ENCODE measurements around the gene CACNB2. TPM values are rescaled to one million over a fixed set of nuclear protein-coding genes. Genes with fewer than 3 reads are reported as not detected.
"Not testable (repeated sequence)": the region's sequence is repeated elsewhere in the genome, so short reads cannot be mapped to it uniquely, and the experiment has no call there.

Gene CACNB2
- total RNA-seq, 1 experiment from 2014 or later, result 3.2 TPM

DNA sequence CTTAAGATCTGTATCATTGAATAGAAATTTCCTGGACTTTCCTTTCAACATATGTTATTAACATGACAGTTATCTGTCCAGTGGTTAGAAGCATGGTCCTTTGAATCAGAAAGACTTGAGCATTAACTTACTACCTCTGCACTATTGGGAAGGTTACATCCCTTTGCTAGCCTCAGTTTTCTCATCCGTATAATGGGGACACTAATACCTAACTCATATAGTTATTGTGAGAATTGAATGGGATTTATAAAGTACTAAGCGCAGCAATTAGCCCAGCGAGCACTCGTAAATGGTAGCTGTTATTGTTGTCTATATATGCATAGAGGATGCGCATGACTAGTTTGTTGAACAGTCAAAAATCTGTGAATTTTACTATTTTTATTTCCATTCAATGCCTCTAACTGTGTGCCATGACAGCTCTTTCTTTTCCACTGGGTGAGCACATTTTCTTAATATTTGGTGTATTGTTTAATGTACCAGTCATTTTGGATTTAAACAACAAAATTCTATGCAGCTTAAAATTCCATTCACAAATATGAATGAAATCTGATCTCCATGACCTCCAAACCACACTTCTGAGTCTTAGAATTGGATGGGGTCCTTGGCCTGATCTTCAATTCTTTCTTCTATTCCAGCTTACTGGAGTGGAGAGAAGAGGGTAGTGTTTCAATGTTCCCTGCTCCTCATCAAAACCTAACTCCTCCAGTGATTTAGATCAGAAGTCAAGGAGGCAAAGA is 65.0 kb downstream of the CACNB2 start:
- Mint-ChIP-seq H3K27me3 (ENCODE audit: low read depth) (no peaks in the 10 kb centered on the region), H3K4me3 (no peak overlapping the region), H3K27ac (no peak overlapping the region), H3K9me3 (no peaks in the 10 kb centered on the region), H3K4me1 (0 out of 2 replicates have a peak, but pooled peaks cover 3% of the 10 kb centered on the region), H3K36me3 (no peaks in the 10 kb centered on the region)
- TF ChIP-seq, protein P1, sequence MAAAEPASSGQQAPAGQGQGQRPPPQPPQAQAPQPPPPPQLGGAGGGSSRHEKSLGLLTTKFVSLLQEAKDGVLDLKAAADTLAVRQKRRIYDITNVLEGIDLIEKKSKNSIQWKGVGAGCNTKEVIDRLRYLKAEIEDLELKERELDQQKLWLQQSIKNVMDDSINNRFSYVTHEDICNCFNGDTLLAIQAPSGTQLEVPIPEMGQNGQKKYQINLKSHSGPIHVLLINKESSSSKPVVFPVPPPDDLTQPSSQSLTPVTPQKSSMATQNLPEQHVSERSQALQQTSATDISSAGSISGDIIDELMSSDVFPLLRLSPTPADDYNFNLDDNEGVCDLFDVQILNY (CRISPR knock-in tag; IDR thresholded peaks at IDR 0.05), result no peak
- TF ChIP-seq GRHL2 (CRISPR knock-in tag; IDR thresholded peaks at IDR 0.05; ENCODE audit: insufficient replicate concordance, severe bottlenecking), result no peak
- ChIA-PET CTCF (no interaction called here), POLR2A (no interaction called here)
- ATAC-seq (no peak), DNase-seq (ENCODE audit: low spot score) (no peak)

GRCh38 chr10:18208186-18208585 is 68.0 kb downstream of the CACNB2 start:
- H3K27ac Mint-ChIP-seq; H3K4me3 Mint-ChIP-seq; H3K36me3 Mint-ChIP-seq; H3K9me3 Mint-ChIP-seq; DNase-seq (ENCODE audit: low spot score); POLR2A ChIA-PET; ATAC-seq; H3K27me3 Mint-ChIP-seq (ENCODE audit: low read depth); H3K4me1 Mint-ChIP-seq: not testable (repeated sequence)
- CTCF ChIA-PET, result interaction anchor here (1.9 kb wide), 1 partner anchor 8 kb away, joined by 5 read pairs; no protein-coding TSS in a partner anchor
- TF ChIP-seq ZNF121 (CRISPR knock-in tag; IDR thresholded peaks at IDR 0.05), result peak; percentile 90; the same call in 1 of the 2 replicates
- 0 out of 2 replicates have a peak, but pooled peaks have one; percentile 12 for TF ChIP-seq GTF2I (CRISPR knock-in tag; conservative IDR thresholded peaks at IDR 0.05)

- H3K27ac Mint-ChIP-seq, result no peak overlapping the region
- no peaks in the 10 kb centered on the region for H3K36me3 Mint-ChIP-seq
- H3K27me3 Mint-ChIP-seq (ENCODE audit: low read depth), result no peaks in the 10 kb centered on the region
- CTCF ChIA-PET, result interaction anchor here (0.6 kb wide), 1 partner anchor 95 kb away, joined by 3 read pairs; no protein-coding TSS in a partner anchor
- no peaks in the 10 kb centered on the region for H3K9me3 Mint-ChIP-seq
- POLR2A ChIA-PET, result no interaction called here
- DNase-seq (ENCODE audit: low spot score) (no peak), ATAC-seq (no peak)
- no peaks in the 10 kb centered on the region for H3K4me1 Mint-ChIP-seq
- H3K4me3 Mint-ChIP-seq, result no peak overlapping the region
- TF ChIP-seq RORB (CRISPR knock-in tag; IDR thresholded peaks at IDR 0.05) (no peak), ZNF281 (CRISPR knock-in tag; IDR thresholded peaks at IDR 0.05) (no peak), HMGA2 (CRISPR knock-in tag; IDR thresholded peaks at IDR 0.05) (no peak), FOXP1 (CRISPR knock-in tag; IDR thresholded peaks at IDR 0.05; ENCODE audit: borderline replicate concordance) (no peak), CREM (CRISPR knock-in tag; IDR thresholded peaks at IDR 0.05) (no peak), SOX15 (CRISPR knock-in tag; IDR thresholded peaks at IDR 0.05) (no peak), USF1 (CRISPR knock-in tag; IDR thresholded peaks at IDR 0.05) (no peak), TP53 (CRISPR knock-in tag; IDR thresholded peaks at IDR 0.05) (no peak), JAZF1 (CRISPR knock-in tag; IDR thresholded peaks at IDR 0.05) (no peak), PRRX2 (CRISPR knock-in tag; IDR thresholded peaks at IDR 0.05) (no peak), ELF4 (CRISPR knock-in tag; IDR thresholded peaks at IDR 0.05; ENCODE audit: low read depth) (no peak), FOXJ3 (CRISPR knock-in tag; IDR thresholded peaks at IDR 0.05; ENCODE audit: borderline replicate concordance) (no peak), HMGXB4 (CRISPR knock-in tag; IDR thresholded peaks at IDR 0.05) (no peak), CBFB (CRISPR knock-in tag; IDR thresholded peaks at IDR 0.05; ENCODE audit: low read depth) (no peak), ATF6 (CRISPR knock-in tag; IDR thresholded peaks at IDR 0.05) (no peak), NFATC4 (CRISPR knock-in tag; IDR thresholded peaks at IDR 0.05) (no peak)
Observed at GRCh38 chr10:18209241-18209640, 69.0 kb downstream of the CACNB2 start.
